Fibroblast of skin of scalp (primary cell): ENCODE results near the gene POLDIP2.
"Not testable (repeated sequence)": the region's sequence is repeated elsewhere in the genome, so short reads cannot be mapped to it uniquely, and the experiment has no call there.

ENCODE experiments used
- DNase-seq: peaks from one replicate; pipeline ENCODE4 v3.0.0-alpha.2; 2013

POLDIP2 gene

GRCh38 chr17:28364665-28365363, 7.5 kb upstream of the POLDIP2 start, which contains the start of gene SEBOX:
Gene SEBOX, minus strand, starts transcription at chr17:28365199. Its CDS starts 48 bp downstream, at chr17:28365151.
- no peak for DNase-seq

GRCh38 chr17:28363776-28364650, 6.7 kb upstream of the POLDIP2 start:
- DNase-seq: no peak

GRCh38 chr17:28363186-28363585, 5.9 kb upstream of the POLDIP2 start:
- DNase-seq: no peak

GRCh38 chr17:28357901-28358197, 522 bp upstream of the POLDIP2 start:
- DNase-seq: no peak

GRCh38 chr17:28350271-28350670, 7.1 kb downstream of the POLDIP2 start:
- DNase-seq: no peak

- no peak for DNase-seq
Measured at GRCh38 chr17:28348979-28349378, 8.3 kb downstream of the POLDIP2 start.

- peak; percentile 86 for DNase-seq
Measured at GRCh38 chr17:28347261-28347891, 10.0 kb downstream of the POLDIP2 start.

- DNase-seq: no peak
Measured at GRCh38 chr17:28346746-28347246, 10.5 kb downstream of the POLDIP2 start.

- DNase-seq: no peak
Measured at GRCh38 chr17:28346199-28346580, 11.1 kb downstream of the POLDIP2 start.

- DNase-seq: no peak
Measured at GRCh38 chr17:28345419-28346198, 11.7 kb downstream of the POLDIP2 start.

GRCh38 chr17:28344435-28344901, 12.9 kb downstream of the POLDIP2 start:
- DNase-seq: no peak

GRCh38 chr17:28344011-28344410, 13.3 kb downstream of the POLDIP2 start:
- DNase-seq: no peak

- no peak for DNase-seq
Measured at GRCh38 chr17:28343491-28343932, 13.8 kb downstream of the POLDIP2 start.

- no peak for DNase-seq
Measured at GRCh38 chr17:28342313-28342712, 15.0 kb downstream of the POLDIP2 start.

- DNase-seq: no peak
Measured at GRCh38 chr17:28341516-28341915, 15.8 kb downstream of the POLDIP2 start.

- DNase-seq: no peak
Measured at GRCh38 chr17:28340374-28340773, 17.0 kb downstream of the POLDIP2 start.

GRCh38 chr17:28339431-28339830, 17.9 kb downstream of the POLDIP2 start:
- no peak for DNase-seq

- not testable (repeated sequence) for DNase-seq
Measured at GRCh38 chr17:28338769-28339212, 18.5 kb downstream of the POLDIP2 start.

GRCh38 chr17:28338056-28338768, 19.1 kb downstream of the POLDIP2 start:
- peak; percentile 70 for DNase-seq

GRCh38 chr17:28335959-28336871, 21.1 kb downstream of the POLDIP2 start:
- DNase-seq: peak; percentile 82
